Activated B cell treated with CpG ODN at 0.5 μM for 24 hours (primary cell): ENCODE results near the gene RIN3. TPM values are rescaled to one million over a fixed set of nuclear protein-coding genes. Genes with fewer than 3 reads are reported as not detected.

Source experiments
- ATAC-seq: fragments of 200-7000 bp; cut with Tn5 transposase; one replicate; pipeline ENCODE4 v1.10.0; 2021; ENCODE audit warnings: low read depth, mild to moderate bottlenecking, moderate library complexity
- CTCF ChIA-PET: fragments of 350-600 bp; sonication (Branson Sonifier 250); formaldehyde crosslinking; loops from one replicate; lab custom pipeline; 2021; ENCODE audit warnings: antibody characterized with exemption; lab: Charles Lee
- POLR2A ChIA-PET: fragments of 350-600 bp; sonication (Branson Sonifier 250); formaldehyde crosslinking; loops from one replicate; lab custom pipeline; 2021; ENCODE audit warnings: antibody characterized with exemption; lab: Charles Lee
- DNase-seq: peaks from one replicate; pipeline ENCODE4 v3.0.0; 2022
- H3K27ac Mint-ChIP-seq: one replicate; pipeline ENCODE4 v1.8.0; 2020; ENCODE audit warnings: mixed read lengths
- H3K27me3 Mint-ChIP-seq: one replicate; pipeline ENCODE4 v1.8.0; 2021; ENCODE audit warnings: mixed read lengths
- H3K36me3 Mint-ChIP-seq: one replicate; pipeline ENCODE4 v1.8.0; 2021; ENCODE audit warnings: low read depth, mixed read lengths
- H3K4me1 Mint-ChIP-seq: one replicate; pipeline ENCODE4 v1.8.0; 2021; ENCODE audit warnings: mixed read lengths
- H3K4me3 Mint-ChIP-seq: one replicate; pipeline ENCODE4 v1.8.0; 2020; ENCODE audit warnings: mild to moderate bottlenecking, mixed read lengths
- H3K9me3 Mint-ChIP-seq: one replicate; pipeline ENCODE4 v1.8.0; 2020; ENCODE audit warnings: mixed read lengths
- CTCF ChIP-seq: fragments of 200-600 bp; IDR thresholded peaks from one replicate; pipeline ENCODE4 v1.8.0; 2022; ENCODE audit warnings: antibody characterized with exemption, mild to moderate bottlenecking
- intact Hi-C: fragments of 100-400 bp; cut with micrococcal nuclease; formaldehyde crosslinking; loops from one replicate; pipeline ENCODE4 v1.15.1; 2024
- total RNA-seq: library from RNA; stranded (reverse); gene quantifications from 2 replicates; pipeline ENCODE4 v1.2.3, GENCODE V29; 2022

The RIN3 gene
- total RNA-seq, 1 donor from 2014 or later: 62.6 TPM

GRCh38 chr14:92597906-92598905 is 84.6 kb downstream of the RIN3 start:
- no peaks in the 10 kb centered on the region for H3K27me3 Mint-ChIP-seq
- ChIA-PET CTCF (interaction anchor here (0.7 to 1.0 kb wide), 2 partner anchors 28 to 53 kb away, joined by 3 to 4 read pairs; no protein-coding TSS in a partner anchor), POLR2A (interaction anchor here (0.6 kb wide), 1 partner anchor 1275 kb away, joined by 4 read pairs; no protein-coding TSS in a partner anchor)
- no peak overlapping the region for H3K4me3 Mint-ChIP-seq
- DNase-seq (no peak), ATAC-seq (no peak)
- intact Hi-C loops: no loop called here
- H3K4me1 Mint-ChIP-seq: peaks cover 35% of the 10 kb centered on the region
- TF ChIP-seq CTCF: no peak
- H3K27ac Mint-ChIP-seq: no peak overlapping the region
- no peaks in the 10 kb centered on the region for H3K36me3 Mint-ChIP-seq
- H3K9me3 Mint-ChIP-seq: no peaks in the 10 kb centered on the region

- H3K27ac Mint-ChIP-seq: no peak overlapping the region
- TF ChIP-seq CTCF: no peak
- POLR2A ChIA-PET: no interaction called here
- H3K4me3 Mint-ChIP-seq: no peak overlapping the region
- no peaks in the 10 kb centered on the region for H3K27me3 Mint-ChIP-seq
- CTCF ChIA-PET: no interaction called here
- DNase-seq (no peak), ATAC-seq (no peak)
- no peaks in the 10 kb centered on the region for H3K36me3 Mint-ChIP-seq
- intact Hi-C loops: loop anchor here (5.0 kb wide), 1 partner anchor 463 kb away; no protein-coding TSS in a partner anchor
- peaks cover 37% of the 10 kb centered on the region for H3K4me1 Mint-ChIP-seq
- no peaks in the 10 kb centered on the region for H3K9me3 Mint-ChIP-seq
Observed at GRCh38 chr14:92599811-92600210, 86.2 kb downstream of the RIN3 start.

- DNase-seq: no peak
- H3K4me1 Mint-ChIP-seq: peaks cover 30% of the 10 kb centered on the region
- no peaks in the 10 kb centered on the region for H3K27me3 Mint-ChIP-seq
- no peaks in the 10 kb centered on the region for H3K9me3 Mint-ChIP-seq
- ChIA-PET POLR2A (no interaction called here), CTCF (no interaction called here)
- no peak overlapping the region for H3K4me3 Mint-ChIP-seq
- no peak for TF ChIP-seq CTCF
- intact Hi-C loops: loop anchor here (5.0 kb wide), 1 partner anchor 463 kb away; no protein-coding TSS in a partner anchor
- peak; percentile 14 for ATAC-seq
- no peak overlapping the region for H3K27ac Mint-ChIP-seq
- no peaks in the 10 kb centered on the region for H3K36me3 Mint-ChIP-seq
Observed at GRCh38 chr14:92600318-92601053, 86.9 kb downstream of the RIN3 start.

- POLR2A ChIA-PET: no interaction called here
Observed at GRCh38 chr14:92601131-92601710, 87.6 kb downstream of the RIN3 start.

More at GRCh38 chr14:92601131-92601710, 87.6 kb downstream of the RIN3 start:
- Mint-ChIP-seq H3K4me3 (no peak overlapping the region), H3K9me3 (no peaks in the 10 kb centered on the region), H3K27me3 (no peaks in the 10 kb centered on the region), H3K36me3 (peaks cover 3% of the 10 kb centered on the region), H3K4me1 (peaks cover 28% of the 10 kb centered on the region), H3K27ac (no peak overlapping the region)
- no peak for DNase-seq
- intact Hi-C loops: loop anchor here (5.0 kb wide), 1 partner anchor 464 kb away; no protein-coding TSS in a partner anchor
- CTCF ChIA-PET: interaction anchor here (1.2 kb wide), 1 partner anchor 11 kb away, joined by 4 read pairs; no protein-coding TSS in a partner anchor
- ATAC-seq: no peak
- TF ChIP-seq CTCF: no peak
